Fibroblast of skin of left biceps (primary cell): ENCODE measurements around the gene OSBPL10.
"Not testable (repeated sequence)": the region's sequence is repeated elsewhere in the genome, so short reads cannot be mapped to it uniquely, and the experiment has no call there.

Experiments used
- DNase-seq, 2 experiments: peaks; one replicate each; pipeline ENCODE4 v3.0.0-alpha.2; 2013; ENCODE audit warnings: low read depth in 2 of 2

The OSBPL10 gene

GRCh38 chr3:31813686-31814085 is 167.4 kb downstream of the OSBPL10 start:
- no peak for DNase-seq

DNA sequence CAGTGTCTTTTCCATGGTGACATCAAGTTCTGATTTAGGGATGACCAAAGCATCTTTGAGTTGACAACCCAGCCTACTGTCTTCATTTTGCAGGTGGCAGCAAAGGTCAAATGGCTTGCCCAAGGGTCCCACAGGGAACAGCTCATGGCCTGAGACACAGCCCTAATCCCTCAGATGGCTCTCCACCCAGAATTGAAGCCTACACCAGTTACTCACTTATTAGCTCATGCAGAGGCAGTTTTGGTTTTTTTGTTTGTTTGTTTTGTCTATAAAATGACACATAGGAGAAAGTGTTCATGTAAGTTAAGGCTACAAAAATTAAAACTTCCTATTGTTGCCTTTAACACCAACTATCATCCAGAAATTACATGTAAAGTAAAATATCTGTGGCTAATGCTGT is 167.9 kb downstream of the OSBPL10 start:
- DNase-seq, result no peak

- no peak for DNase-seq
These were observed 170.1 kb downstream of the OSBPL10 start for GRCh38 chr3:31810991-31811433.

DNA sequence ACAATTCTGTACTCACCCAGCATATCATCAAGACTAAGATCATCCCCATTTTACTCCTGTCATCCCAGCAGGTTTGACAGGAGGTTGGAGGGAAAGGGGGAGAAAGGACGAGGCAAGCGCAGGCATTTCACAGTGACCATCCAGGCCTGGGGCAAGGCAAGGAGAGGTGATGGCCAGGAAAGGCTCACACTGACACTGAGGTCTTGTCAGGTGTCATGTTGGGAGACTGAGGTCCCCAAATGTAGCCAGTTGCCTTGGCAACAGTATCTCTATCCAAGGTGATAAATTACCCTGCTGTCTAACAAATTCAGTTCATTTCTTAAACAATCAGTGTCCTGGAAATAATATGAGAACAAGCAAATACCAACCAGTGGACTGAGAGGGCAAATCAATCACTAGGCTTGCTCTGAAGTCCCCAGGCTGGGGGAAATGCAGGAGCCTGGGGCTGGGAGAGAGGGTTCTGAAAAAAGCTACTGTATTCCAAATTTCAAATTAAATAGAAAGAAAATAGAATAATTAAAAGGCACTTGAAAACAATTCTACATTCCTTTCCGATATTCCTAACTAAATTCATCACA is 172.8 kb downstream of the OSBPL10 start:
- DNase-seq, result no peak

DNA sequence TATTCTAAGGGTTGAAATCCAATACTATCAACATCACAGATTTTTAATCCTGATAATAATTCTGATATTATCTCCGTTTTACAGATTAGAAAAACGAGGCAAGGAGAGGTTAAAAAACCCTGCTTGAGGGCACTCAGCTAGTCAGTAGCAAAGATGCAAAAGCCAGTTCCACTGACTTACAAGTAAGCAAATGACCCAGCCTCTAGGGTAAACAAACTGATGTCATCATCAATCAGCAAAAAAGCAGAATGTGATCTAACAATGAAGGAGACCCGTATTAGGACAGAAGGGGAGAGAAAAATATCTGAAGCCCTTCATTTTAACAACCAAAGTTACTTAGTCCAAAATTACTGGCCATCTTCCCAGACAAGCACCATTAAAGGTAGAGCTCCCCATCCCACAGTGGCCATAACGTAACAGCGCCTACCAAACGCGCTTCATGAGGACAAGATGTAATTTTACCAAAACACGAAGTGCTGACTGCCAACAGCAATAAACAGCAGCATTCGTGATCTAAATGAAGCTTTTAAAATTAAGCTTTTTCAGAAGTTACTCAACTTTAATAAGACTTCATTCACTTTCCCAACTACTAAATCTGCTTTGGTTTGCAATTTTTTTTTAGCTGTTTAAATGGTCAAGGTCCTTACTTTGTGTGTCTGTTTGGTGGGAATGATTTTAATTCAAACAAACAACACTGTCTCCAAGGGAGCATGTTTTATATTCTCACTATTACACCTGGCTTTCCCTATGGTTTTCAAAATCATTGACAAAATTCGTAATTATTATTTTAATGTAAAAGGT is 176.6 kb downstream of the OSBPL10 start:
- no peak for DNase-seq

DNA sequence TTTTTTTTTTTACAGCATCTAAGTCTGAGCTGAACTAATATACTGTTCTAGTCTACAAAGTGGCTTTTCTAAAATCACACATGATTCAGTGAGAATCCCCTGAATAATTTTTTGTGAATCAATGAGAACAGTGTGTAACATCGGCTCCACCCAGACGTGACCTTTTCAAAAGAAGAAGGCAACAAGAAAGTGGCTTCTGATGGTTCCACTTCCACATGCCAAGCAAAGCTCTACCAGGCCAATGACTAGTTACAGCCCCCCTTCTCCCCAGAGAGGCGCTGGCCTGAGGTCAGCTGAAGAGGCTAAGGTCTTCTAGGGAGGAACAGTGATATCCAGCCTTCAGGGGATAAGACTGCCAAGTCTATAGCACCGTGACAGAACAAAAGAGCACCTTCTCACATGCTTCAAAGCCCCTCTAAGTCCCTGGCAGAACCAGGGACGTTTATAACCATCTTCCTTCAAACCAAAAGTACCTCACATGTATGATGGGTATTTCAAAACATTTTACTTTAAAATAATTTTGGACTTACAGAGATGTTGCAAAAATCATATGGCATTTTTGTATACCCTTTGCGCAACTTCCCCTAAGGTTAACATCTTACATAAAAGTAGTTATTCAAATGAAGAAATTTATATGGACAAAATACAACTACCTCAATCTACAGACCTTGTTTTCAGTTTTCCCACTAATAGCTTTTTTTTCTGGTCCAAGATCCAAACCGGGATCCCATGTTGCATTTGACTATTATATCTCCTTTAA is 177.9 kb downstream of the OSBPL10 start:
- no peak for DNase-seq

GRCh38 chr3:31800436-31800835 is 180.6 kb downstream of the OSBPL10 start:
- no peak for DNase-seq

- DNase-seq, result no peak
These were observed 182.2 kb downstream of the OSBPL10 start for GRCh38 chr3:31798840-31799239.

GRCh38 chr3:31793821-31794220 is 187.2 kb downstream of the OSBPL10 start:
- no peak for DNase-seq

- no peak for DNase-seq
These were observed 190.0 kb downstream of the OSBPL10 start for GRCh38 chr3:31791090-31791430.

GRCh38 chr3:31790193-31791089 is 190.6 kb downstream of the OSBPL10 start:
- DNase-seq, result no peak

- DNase-seq, result no peak
These were observed 191.6 kb downstream of the OSBPL10 start for GRCh38 chr3:31789429-31789828.

- no peak for DNase-seq
These were observed 195.3 kb downstream of the OSBPL10 start for GRCh38 chr3:31785734-31786133.

DNA sequence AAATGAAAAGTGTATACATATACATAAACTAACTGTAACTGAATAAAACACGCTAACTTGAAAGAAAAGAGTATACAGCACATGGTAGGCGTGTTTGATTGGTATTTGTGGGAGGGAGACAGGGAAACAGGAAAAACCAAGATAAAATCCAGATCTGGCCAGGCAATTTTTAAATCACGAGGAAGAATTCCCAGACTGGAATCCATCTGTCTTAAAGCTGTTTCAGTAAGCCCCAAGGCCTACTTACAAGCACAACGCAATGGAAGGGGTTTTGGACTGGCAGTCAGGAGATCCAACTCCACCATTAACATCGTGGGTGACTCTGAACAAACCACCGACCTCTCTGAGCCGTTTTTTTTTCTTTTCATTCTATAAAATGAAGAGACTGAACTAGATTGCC is 195.8 kb downstream of the OSBPL10 start:
- no peak for DNase-seq

- not testable (repeated sequence) for DNase-seq
These were observed 197.2 kb downstream of the OSBPL10 start for GRCh38 chr3:31783851-31784250.

DNA sequence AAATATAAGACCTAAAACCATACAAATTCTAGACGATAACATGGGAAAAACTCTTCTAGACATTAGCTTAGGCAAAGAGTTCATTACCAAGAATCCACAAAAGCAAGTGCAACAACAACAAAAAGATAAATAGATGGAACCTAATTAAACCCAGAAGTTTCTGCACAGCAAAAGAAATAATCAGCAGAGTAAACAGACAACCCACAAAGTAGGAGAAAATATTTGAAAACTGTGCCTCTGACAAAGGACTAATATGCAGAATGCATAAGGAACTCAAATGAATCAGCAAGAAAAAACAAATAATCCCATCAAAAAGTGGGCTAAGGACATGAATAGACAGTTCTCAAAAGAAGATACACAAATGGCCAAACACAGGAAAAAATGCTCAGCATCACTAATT is 198.8 kb downstream of the OSBPL10 start:
- not testable (repeated sequence) for DNase-seq

- no peak for DNase-seq
These were observed 201.5 kb downstream of the OSBPL10 start for GRCh38 chr3:31779514-31779913.

- no peak for DNase-seq
These were observed 203.2 kb downstream of the OSBPL10 start for GRCh38 chr3:31777887-31778286.

DNA sequence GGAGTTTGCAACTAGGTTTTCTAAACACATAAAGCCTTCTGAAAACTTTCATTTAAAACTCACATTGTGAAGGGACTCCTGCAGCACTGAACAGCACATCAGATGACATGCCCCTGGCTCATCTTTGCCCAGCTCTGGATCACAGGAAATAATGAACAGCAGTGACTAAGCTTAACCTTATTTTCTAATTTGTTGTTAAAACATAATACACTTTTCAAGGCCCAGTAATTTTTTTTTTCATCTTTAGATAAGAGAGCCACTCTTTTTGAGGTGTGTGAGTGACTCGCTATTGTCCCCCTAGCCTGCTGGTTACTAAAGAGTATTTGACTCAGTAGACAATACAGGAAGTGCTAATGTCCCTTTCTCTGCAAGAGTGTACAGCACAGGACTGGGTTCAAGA is 204.0 kb downstream of the OSBPL10 start:
- DNase-seq, result no peak

- DNase-seq, result no peak
These were observed 205.0 kb downstream of the OSBPL10 start for GRCh38 chr3:31776016-31776415.

DNA sequence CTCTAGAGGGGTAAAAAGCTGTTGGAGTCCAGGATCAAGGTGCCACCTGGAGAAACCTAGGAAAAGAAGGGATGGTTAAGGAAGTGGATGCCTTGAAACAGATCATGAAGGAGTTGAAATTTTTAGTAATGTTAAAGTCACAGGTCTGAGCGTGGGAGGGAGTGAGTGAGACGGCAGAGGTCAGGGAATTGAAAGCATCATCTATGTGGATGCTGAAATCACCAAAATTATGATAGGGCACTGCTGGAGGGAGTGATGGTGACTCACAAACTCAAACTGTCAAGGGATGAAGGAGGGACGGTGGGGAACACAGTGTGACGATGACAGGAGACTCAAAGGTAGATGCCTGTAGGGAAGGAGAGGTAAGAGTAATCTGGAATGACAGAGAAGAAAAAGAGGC is 205.7 kb downstream of the OSBPL10 start:
- no peak for DNase-seq
